Measurements from ENCODE around the gene TACC3.

The TACC3 gene

GRCh38 chr4:1705732-1706131 lies 15.6 kb upstream of the TACC3 start:
- DNase-seq = no peak

GRCh38 chr4:1706358-1706757 lies 15.0 kb upstream of the TACC3 start:
- no peak for DNase-seq

GRCh38 chr4:1708581-1708980 lies 12.7 kb upstream of the TACC3 start:
- no peak for DNase-seq

- no peak for DNase-seq
Observed at GRCh38 chr4:1711055-1711570, 10.2 kb upstream of the TACC3 start.

DNA sequence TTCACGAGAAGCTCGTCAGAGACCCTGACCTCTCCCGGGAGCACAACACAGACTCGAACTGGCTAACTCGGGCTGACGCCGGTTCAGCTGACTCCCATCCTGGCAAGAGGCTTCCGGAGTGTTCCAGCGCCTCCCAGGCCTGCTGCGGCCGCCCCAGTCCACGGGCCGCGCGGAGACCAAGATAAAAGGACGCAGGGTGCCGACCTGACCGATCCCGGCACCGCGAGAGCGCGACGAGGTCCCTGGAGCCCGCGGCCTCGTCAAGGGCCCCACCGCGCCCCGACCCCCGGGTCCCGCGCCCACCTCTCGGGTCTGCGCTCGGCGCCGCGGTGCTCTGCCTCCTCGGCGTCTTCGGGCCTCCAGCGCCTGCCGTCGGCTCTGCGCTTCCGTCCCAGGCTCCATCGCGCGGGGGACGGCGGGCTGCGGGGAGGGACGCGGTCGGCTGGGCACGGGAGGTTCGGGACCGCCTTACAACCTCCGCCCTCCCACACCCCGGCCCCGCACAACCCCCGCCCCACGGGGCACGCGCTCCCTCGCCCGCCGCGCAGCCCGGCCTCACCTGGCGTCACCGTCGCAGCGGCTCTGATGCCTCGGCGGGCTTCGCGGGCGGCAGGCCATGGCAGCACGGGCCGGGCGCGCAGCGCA lies 9.6 kb upstream of the TACC3 start:
- peak; percentile 69 for DNase-seq

GRCh38 chr4:1712216-1713002 lies 8.9 kb upstream of the TACC3 start, which contains the start of gene SLBP:
TSS of gene SLBP (minus strand) at chr4:1712319. CDS start at chr4:1712188, 131 bp downstream.
- DNase-seq = peak; percentile 98

GRCh38 chr4:1713003-1713851 lies 8.1 kb upstream of the TACC3 start:
- no peak for DNase-seq

- no peak for DNase-seq
Observed at GRCh38 chr4:1714303-1715001, 6.9 kb upstream of the TACC3 start.

GRCh38 chr4:1715002-1715758 lies 6.1 kb upstream of the TACC3 start:
- no peak for DNase-seq

DNA sequence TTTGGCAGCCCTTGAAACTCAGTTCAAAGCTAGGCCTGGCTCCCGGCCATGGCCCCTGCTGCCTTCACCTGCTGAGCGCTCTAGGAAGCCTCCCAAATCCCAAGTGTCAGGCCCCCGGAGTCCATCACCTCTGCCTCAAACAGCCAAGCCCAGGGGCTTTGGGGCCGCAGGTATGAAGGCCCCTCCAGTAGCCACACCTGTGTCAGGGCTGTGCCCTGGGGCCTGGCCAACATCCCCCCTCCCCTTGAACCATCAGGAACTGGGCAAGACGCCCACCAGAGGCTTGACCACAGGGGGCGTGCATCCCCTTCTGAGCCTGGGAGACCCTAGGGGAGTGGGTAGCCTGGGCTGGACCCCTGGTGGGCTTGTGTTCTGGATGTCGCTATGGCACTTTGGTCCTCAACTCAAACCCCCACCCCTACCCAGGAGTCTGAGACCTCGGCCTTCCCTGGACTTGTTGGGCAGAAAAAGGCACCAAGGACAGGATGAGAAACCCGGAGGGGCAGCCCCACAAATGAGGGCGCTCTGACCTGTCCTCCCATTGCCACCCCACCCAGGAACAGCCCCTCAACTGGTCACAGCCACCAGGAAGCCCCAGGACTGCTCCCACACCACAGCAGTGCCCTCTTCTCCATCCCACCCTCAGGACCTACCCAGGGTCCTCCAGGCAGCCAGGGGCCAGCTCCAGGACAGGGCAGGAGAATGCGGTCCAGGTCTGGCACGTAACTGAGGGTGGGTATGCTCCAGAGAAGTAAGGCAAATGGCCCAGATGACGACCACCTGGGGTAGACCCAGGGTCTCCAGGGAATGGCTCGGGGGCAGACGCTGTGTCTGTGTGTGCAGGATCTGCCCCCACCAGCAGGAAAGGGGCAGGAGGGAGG lies 5.0 kb upstream of the TACC3 start:
- DNase-seq = no peak

- no peak for DNase-seq
Observed at GRCh38 chr4:1717129-1718094, 3.9 kb upstream of the TACC3 start.

- no peak for DNase-seq
Observed at GRCh38 chr4:1718095-1718850, 3.0 kb upstream of the TACC3 start.

- peak; percentile 42 for DNase-seq
Observed at GRCh38 chr4:1720163-1720983, 948 bp upstream of the TACC3 start.

DNA sequence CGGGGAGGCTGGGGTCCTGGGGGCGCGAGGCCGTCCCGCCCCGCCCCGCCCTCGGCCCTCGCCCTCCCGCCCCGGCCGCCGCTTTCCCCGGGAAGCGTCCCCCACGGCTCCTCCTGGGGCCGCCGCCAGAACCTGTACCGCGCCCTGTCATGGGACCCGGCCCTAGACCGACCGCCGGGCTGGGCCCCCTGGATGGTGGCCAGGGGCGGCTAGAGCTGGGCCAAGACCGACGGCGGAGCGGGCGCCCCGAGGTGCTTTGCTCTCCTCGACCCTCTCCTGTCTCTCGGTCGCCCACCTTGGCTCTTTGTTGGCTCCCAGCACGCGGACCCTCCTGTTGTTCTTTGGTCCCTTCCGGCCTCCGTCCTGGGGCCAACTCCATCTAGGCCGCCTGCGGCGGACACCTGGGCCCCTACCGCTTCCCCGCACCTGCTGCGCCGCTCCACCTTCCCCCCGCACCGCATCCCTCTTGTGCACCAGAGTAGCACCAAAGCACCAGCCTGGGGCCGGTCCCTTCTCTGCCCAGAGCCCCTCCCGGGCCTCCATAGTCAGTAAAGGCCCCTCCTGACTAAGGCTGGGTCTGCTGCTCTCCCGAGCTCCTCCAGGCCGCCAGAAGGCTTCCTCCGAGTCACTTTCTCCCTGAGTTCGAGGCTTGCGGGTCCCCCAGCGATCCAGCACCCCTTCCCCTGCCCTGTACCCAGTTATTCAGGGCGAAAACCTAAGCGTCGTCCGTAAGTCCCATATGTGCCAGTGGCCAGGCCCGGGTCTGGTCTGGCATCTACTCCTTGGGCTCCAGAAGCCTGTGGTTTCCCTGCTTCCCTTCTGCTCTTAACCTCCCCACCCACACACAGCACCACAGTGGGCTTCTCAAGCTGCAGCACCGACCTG lies 587 bp downstream of the TACC3 start:
- no peak for DNase-seq

GRCh38 chr4:1722551-1723118 lies 1.3 kb downstream of the TACC3 start:
- DNase-seq = peak; percentile 53

- DNase-seq = peak; percentile 65
Observed at GRCh38 chr4:1723131-1723801, 1.9 kb downstream of the TACC3 start.

Measured in suppressor macrophage treated with lipopolysaccharide for 4 hours (primary cell).